ENCODE measurements around the gene GABRB3.
"Not testable (repeated sequence)": the region's sequence is repeated elsewhere in the genome, so short reads cannot be mapped to it uniquely, and the experiment has no call there.

The GABRB3 gene

DNA sequence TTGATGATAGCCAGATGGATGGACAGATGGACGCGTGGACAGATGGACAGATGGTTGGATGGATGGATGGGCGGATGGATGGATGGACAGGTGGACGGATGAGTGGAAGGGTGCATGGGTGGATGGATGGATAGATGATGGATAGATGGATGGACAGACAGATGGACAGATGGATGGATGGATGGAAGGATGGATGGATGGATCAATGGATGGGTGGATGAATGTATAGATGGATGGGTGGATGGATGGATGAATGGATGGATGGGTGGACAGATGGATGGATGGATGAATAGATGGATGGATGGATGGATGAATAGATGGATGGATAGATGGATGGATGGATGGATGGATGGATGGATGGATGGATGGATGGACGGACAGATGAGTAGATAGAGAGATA is 40.9 kb downstream of the GABRB3 start:
- DNase-seq: no peak

DNA sequence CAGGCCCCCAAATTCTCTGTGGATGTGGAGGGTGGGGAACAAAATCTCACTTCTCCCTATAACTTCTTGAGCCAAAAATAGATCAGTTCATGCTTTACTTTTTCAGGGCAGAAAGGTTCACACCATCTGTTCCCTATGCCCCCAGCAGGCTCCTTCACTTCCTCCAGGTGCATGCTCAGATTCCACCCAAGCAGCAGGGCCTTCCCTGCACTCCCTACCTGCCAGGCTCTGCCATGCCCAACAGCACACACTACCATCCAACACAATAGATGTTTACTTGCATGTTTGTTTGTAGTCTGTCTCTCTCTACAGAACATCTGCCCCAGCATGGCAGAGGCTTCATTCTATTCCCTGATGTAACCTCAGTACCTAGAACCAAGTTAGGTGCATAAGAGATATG is 43.3 kb downstream of the GABRB3 start:
- no peak for DNase-seq

DNA sequence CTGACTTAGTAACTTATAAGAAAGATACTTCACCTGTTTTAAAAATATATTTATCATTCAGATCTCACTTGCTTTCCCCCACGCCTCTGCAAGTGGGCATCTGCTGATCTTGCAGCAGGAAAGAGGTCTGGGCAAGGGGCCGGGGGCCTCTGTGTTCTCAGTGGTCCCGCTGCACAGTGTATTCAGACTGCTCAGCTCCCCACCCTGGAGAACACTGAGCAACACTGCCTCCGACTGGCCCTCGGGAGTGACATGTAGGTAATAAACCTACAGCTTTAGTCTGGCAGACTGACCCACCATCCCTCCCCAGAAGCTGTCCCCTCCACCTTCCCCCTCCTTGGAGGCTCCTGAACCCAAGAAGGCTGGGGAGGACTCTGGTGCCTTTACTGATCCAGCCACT is 43.8 kb downstream of the GABRB3 start:
- no peak for DNase-seq

DNA sequence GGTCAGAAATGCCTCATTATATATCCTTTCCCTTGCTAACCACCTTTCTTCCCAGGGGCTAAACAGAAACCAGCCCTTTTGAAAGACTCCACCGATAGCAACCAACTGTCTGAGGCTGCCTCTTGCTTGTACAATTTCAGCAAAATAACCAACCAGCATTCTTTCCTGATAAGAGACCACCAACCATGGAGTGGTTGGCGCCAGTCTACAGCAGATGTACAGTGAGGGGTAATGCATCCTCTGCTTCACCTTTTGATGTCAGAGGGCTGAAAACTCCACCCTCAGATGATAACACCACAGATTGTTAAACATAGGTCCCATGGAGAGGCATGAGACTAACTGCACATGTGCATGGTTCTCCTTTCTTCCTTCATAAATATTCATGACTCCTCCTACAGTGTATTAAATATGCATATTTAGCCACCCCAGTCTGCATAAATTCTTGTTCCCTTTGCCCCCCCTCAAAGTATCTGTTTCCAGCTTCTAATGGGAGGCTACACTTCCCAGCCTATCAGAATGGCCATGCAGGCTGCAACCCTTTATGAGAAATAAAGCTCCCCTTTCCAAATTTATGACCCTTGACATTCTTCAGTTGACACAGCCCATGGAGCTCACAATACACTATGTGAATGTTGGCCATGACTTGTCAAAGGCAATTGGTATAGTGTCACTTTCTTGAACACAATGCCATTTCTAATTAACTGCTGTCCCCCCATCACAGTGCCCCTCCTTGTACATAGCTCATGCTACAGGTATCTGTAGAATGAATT is 48.3 kb downstream of the GABRB3 start:
- no peak for DNase-seq

DNA sequence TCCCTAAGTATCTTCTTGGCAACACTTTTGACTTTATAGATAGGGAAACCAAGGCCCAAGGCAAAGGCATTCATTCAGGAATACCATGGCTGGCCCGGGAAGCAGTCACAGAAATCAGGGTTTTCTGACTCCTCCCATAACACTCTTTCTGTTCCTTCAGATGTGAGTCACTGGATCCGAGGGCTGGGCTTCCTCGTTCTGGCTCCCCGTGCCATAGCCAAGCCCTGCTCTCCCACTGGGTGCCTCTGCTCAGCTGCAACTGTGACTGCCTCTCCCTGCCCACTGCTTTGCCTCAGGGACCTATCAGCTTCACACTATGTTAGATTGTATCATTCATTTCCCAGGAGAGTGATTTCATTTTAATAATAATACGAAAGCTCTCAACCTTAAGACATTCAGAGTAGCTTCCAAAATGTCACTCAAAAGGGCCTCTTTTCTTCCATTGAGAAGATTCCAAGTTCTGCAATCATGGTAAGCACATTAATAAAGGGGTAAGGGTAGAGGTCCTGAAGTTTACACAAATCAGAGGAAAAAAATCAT is 50.2 kb downstream of the GABRB3 start:
- no peak for DNase-seq

DNA sequence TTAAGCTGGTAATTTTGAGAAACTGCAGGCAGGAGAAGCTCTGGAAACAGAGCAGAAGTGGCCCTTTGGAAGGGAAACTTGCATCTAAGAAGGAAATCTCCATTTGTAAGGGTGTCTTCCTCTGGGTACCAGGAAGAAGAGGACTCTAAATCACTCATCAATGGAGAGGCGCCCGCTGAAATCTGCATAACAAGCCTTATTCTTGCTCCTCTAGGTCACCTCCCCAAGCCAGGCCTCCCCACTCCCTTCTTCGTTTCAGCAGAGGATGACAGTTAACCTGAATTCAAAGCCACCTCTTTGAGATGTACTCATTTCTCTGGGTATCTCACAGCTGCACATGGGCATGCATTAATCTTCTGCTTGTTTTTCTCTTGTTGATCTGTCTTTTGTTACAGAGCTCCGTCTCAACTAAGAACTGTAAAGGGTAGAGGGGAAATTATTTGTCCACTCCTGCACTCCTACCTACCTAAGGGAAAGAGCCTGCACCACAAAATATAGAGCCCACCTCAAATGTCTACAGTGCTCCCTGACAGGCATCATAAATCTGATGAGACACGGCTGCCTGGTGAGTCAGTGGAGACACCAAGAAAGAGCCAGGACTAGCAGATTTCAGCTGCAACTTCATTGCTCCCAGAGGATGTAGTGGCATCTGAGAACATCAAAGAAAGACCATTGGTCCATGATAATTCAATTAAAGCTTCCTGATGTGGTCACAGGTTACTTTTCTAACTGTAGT is 51.5 kb downstream of the GABRB3 start:
- no peak for DNase-seq

DNA sequence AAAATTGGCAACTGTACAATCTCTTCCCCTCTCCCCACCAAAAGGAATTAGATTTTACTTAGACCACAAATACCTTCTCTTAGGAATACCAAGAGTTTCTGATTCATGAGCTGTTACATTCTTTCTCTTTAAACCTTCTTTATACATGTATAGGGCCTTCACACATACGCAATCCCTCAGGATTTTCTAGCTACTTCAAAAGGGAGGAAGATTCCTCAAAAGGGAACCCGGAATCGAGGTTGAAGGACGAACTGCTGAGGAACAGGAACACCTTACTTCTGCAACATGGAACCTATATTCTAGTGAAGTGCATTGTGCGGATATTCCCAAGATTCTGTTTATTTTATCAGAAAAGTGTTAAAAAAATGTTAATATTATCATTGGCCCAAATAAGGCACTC is 52.3 kb downstream of the GABRB3 start:
- DNase-seq: no peak

DNA sequence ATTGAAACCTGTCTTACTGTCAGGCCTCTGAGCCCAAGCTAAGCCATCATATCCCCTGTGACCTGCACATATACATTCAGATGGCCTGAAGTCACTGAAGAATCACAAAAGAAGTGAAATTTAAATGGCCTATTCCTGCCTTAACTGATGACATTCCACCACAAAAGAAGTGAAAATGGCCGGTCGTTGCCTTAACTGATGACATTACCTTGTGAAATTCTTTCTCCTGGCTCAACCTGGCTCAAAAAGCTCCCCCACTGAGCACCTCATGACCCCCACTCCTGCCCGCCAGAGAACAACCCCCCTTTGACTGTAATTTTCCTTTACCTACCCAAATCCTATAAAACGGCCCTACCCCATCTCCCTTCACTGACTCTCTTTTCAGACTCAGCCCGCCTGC is 53.0 kb downstream of the GABRB3 start:
- not testable (repeated sequence) for DNase-seq

DNA sequence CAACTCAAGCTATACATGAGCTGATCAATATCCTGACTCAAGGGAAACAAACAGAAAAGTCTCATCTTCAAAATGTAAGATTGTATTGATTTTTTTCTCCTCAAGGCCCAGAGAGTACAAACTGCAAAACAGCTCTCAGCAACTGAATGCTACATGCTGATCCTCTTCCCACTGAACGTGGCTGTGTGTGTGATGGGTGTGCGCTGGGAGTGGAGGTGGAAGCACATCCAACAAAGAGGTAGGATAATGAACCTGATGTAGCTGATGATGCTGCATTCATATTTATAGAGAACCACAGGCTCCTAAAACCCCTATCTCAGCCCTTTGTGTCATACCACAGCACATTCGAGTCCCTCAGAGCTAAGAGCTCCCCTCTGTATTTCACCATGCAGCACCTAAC is 56.8 kb downstream of the GABRB3 start:
- no peak for DNase-seq

DNA sequence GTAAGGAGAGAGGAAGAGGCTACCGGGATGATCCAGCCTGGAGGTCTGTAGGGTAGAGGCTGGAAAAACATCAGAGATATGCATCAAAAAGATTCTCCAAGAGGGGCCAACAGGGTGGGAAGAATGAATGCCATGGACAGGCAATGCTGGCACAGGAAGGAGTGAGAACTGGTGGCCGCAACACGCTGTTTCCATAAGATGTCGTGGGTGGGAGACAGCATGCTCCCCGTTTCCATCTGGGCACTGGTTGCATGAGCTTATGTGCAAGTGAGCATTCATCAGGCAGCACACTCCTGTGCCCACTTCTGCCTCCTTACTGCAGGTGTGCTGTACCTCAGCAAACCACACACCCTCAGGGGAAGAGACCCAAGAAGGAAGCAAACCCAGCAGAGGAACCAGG is 59.4 kb downstream of the GABRB3 start:
- DNase-seq: no peak

DNA sequence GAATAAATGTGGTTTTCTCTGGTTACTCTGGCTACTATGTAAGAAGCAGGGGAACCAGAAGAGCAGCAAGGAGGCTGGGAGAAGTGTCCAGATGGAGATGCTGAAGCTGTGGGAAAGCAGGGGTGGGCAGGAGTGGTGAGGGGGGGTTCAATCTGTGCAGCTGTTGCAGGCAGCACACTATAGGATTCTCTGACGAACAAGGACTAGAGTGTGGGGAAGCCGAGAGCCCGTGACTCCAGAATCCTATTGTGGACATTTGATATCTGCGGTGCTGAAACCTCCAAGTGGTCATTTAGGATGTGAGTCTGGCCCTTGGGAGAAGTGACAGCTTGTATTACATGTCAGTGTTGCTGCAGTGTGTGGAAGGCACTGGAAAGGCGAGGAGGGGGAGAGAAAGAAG is 60.5 kb downstream of the GABRB3 start:
- DNase-seq: no peak

DNA sequence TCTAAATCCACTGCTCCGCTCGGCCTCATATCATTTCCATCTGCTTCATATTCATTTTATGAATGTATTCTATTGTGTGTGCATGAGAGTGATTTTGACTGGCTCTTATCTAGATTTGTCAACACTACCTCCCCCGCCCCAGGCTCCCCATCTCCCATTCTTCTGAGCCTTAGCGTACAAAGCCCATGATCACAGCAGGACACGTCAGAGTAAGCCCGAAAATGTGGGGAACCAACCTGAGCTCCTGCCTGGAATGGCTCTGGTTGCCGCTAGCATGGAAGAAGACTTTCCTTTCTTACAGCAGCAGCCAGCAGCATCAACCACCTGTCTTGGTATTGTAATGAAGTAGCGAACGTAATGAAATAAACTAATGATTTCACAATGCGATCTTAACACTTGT is 61.4 kb downstream of the GABRB3 start:
- DNase-seq: no peak

DNA sequence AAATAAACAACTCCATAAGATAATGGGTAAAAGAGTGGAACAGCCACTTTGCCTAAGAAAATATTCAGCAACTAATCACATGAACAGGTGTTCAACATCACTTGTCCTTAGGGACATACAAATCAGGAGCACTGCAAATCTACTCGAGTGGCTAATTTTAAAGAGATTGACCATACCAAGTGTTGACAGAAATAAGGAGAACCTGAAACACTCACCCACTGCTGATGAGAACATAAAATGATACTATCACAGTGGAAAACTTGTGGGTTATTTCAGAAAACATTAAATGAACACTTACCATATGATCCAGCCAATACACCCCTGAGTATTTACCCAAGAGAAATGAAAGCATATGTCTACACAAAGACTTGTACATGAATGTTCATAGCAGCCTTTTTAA is 70.5 kb downstream of the GABRB3 start:
- no peak for DNase-seq

DNA sequence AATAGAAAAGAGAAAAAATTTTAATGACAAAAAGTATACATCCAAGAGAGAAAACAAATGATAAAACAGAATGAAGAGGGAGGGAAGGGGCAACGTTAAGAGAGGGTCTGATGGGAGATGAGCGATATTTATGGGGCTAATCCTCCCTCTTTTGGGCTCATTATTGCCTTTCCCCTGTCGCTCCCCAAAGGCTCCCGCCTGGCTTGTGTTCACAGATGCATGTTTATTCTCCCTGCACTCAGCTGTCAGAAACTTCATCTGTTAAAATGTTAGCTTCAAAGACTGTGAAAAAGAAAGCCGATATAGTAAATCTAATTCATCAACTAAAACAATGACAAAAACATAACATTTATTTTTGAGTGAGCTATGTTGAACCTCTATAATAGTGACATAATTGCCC is 74.3 kb downstream of the GABRB3 start:
- no peak for DNase-seq

DNA sequence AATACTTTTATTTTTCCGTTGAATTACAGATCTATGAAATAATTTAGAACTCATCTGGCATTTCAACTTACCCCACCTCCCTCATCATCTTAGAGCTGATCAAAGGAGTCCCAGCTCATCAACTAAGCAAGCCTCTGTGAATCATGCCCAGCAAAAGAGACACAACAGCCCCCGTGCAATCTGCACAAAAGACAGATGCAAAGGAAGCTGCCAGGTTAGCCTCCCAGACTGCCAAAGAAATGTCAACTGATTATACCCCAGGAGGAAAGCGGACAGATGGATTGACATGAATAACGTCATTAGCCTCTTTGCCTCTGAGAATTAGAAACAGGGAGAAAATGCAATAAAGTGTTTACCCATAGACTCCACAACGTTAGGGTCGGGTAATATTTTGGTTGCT is 75.0 kb downstream of the GABRB3 start:
- no peak for DNase-seq

DNA sequence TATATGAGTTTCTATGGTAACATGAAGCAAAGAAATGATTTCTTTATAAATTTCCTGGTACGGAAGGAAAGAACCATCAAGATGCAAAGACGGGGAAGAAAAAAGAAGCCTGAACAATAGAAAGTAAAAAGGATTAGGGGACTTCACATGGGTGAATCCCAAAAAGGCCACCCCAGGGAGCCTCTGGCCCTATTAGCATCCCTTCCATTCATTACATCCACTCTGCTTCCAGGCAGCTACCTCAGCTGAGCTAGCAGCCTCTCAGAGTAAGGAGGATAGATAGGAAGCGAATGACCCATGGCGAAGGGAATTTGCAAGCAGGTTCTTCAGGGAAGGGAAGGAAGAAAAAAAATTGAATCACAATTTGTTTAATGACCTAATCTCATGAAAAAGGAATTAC is 81.6 kb downstream of the GABRB3 start:
- no peak for DNase-seq

DNA sequence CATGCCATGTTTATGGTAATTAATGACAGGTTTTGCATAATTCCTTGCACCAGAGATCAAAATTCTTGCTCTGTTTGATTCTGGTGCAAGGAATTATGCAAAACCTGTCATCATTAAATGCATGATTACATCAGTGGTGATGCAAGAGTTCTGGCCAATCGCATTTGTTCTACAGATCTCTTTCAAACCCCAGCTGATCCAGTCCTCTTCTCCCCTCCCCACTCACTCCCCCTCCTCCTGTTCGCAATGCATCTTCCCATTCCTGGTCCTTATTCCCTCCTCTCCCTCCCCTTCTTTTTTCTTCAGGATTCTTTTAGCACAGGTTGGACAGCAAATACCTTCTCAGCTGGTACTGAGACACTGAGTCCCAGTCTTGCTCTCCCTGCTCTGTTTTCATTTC is 82.1 kb downstream of the GABRB3 start:
- no peak for DNase-seq

DNA sequence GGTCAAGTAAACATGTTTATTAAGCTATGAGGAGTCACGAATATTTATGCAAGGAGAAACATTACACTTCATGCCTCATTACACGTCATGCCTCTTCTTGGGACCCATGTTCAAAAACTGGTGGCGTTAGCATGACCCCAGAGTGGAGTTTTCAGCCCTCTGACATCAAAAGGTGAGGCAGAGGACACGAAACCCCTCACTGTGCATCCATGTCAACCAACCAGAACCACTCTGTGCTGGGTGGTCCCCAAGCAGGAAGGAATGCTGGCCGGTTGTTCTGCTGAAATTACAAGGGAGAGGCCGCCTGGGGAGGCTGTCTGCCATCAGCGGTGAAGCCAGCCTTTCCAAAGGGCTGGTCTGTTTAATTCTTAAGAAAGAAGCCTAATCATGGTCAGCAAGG is 83.4 kb downstream of the GABRB3 start:
- DNase-seq: no peak

DNA sequence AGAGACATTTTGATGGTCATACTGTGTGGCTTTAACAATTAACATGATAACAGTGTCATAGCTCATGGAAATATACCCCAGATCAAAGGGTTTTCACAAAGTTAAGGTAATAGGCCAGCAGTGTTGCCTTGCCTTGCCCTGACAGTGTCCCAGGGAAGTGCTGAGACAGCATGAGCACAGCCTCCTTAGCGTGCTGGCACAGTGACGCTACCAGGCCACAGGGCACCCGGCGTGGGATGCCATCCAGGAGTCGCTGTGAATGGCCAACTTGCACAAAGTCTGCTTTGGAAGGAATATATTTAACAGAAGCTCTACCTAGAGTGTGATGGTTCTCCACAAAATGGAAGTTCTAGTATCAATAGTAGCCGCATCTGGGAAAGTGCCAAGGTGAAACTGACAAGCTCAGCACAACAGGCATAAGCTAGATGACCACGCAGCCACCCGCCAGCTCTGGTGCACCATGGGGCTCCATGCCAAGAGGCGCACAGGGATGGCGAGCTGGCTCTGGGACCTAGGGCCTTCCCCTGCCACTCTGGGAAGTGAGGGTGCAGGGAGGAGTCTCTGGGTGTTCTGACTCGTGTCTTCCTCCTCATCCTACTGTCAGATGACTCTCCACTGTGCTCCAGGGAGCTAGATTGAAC is 86.2 kb downstream of the GABRB3 start:
- DNase-seq: no peak

DNA sequence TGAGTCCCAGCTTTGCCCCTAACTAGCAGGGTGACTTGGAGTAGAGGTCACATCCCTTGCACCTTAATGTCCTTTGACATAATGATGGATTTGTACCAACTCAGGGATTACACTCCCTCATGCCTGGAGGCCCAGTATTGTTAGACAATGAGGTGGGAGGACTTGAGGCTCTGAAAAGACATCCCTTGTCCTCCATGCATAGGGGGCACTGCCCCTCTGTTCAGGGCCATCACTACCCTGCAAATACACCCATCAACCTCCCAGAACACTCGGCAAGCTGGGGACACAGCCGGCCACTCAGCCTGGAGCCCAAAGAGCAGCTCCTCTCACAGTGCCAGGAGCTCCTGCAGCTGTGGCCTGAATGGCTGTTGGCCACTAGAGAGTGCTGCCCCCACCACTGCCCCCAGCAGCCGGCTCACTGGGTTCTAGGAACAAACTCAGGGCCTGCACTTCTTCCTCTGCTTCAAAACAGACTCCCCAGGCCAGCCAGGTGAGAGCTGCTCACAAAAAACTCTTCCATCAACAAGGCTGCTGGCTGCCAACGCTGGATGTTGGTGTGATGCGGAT is 90.2 kb downstream of the GABRB3 start:
- DNase-seq: no peak

DNA sequence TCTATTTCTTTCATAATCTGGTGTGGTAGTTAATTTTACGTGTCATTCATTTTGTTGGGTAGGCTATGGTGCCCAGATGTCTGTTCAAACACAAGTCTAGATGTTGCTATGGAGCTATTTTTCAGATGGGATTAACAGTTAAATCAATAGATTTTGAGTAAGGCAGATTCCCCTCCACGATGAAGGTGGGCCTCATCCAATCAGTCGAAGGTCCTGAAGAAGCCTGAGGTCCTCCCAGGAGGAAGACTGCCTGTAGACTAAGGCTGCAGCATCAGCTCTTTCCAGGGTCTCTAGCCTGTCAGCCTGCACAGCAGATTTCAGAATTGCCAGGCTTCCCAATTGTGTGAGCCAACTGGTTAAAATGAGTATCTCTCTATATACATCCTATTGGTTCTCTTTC is 92.9 kb downstream of the GABRB3 start:
- DNase-seq: no peak

DNA sequence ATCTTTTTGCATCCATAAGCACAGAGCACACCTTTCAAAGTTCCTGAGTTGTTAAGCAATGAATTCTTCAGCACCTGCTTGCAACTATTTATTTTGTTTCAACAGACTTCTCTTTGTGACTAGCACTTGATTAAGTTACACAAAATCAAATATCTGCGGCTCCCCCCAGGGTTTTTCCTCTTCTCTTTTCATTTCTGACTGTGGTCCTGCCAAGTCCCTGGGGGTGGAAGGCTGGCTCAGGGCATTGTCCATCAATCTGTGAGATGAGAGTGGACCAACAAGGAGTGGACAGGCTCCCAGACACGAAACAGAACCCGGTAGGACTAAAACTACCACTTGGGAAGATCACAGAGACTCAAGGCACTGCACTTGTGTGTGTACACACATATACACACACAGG is 96.8 kb downstream of the GABRB3 start:
- DNase-seq: no peak

DNA sequence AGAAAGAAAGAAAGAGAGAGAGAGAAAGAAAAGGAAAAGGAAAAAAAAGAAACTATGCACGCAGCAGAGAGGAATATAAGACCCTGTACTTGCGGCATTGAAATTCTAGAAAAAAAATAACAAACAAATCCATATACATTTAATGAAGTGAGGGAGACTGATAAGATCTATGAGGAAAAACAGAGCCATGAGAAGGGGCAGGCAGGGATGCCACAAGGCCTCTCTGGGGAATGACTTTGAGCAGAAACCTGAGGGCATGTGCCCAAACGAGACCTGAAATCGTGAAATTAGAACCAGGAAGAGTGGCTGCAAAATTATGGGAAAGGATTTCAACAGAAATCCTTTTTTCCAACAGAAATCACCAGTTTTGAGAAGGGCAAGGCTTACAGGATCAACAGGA is 98.4 kb downstream of the GABRB3 start:
- no peak for DNase-seq

DNA sequence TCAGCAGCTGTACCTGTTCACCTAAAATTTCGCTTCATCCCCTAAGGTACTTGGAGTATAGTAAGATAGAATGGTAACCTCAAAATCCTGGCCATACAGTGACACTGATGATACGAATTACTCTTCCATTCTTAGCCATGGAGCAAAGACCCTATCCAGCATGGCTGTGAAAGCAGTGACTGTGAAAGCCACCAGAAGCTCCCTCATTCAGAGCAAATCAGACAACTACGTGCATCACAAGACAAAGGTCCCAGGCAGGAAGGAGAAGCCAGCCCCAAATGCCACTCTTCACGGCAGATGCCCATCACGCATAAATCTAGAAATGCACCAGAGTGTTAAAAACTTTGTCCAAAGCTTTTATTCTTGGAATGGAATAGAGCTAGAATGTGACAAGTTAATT is 99.4 kb downstream of the GABRB3 start:
- DNase-seq: no peak

All from stimulated activated CD4-positive, alpha-beta T cell treated with anti-CD3 and anti-CD28 coated beads, Interleukin-15, amount 100 ng/mL, for 24 hours (primary cell).